Activated T-helper 1 cell treated with anti-CD3 and anti-CD28 coated beads, Interleukin-12 subunit alpha, Interleukin-12 subunit beta, Interleukin-2, Interleukin-4 antibody, amounts not matched to agents 30 ng/mL and 10 ng/mL and 1 ng/mL, durations not matched to agents 14 hours and 24 hours and 36 hours (primary cell): ENCODE results near the gene MYBPH. TPM values are rescaled to one million over a fixed set of nuclear protein-coding genes. Genes with fewer than 3 reads are reported as not detected.

Source experiments
- DNase-seq: peaks from one replicate; pipeline ENCODE4 v3.0.0; 2021; ENCODE audit warnings: low spot score
- H3K27ac Mint-ChIP-seq: one replicate; pipeline ENCODE4 v1.8.0; 2021; ENCODE audit warnings: mild to moderate bottlenecking, mixed read lengths
- H3K27me3 Mint-ChIP-seq: one replicate; pipeline ENCODE4 v1.8.0; 2022; ENCODE audit warnings: mild to moderate bottlenecking, moderate library complexity, mixed read lengths; ENCODE audit not compliant: insufficient read depth
- H3K36me3 Mint-ChIP-seq: one replicate; pipeline ENCODE4 v1.8.0; 2021; ENCODE audit warnings: low read depth, mixed read lengths
- H3K4me1 Mint-ChIP-seq: one replicate; pipeline ENCODE4 v1.8.0; 2021; ENCODE audit warnings: low read depth, mixed read lengths
- H3K4me3 Mint-ChIP-seq: one replicate; pipeline ENCODE4 v1.8.0; 2021; ENCODE audit warnings: mild to moderate bottlenecking, moderate library complexity, mixed read lengths
- H3K9me3 Mint-ChIP-seq: one replicate; pipeline ENCODE4 v1.8.0; 2021; ENCODE audit warnings: mixed read lengths
- intact Hi-C: fragments of 100-400 bp; cut with micrococcal nuclease; formaldehyde crosslinking; loops from one replicate; pipeline ENCODE4 v1.15.1; 2024
- total RNA-seq: library from RNA; stranded (reverse); gene quantifications from 2 replicates; pipeline ENCODE4 v1.2.3, GENCODE V29; 2022

Gene MYBPH
- total RNA-seq, 1 donor from 2014 or later, result not detected

DNA sequence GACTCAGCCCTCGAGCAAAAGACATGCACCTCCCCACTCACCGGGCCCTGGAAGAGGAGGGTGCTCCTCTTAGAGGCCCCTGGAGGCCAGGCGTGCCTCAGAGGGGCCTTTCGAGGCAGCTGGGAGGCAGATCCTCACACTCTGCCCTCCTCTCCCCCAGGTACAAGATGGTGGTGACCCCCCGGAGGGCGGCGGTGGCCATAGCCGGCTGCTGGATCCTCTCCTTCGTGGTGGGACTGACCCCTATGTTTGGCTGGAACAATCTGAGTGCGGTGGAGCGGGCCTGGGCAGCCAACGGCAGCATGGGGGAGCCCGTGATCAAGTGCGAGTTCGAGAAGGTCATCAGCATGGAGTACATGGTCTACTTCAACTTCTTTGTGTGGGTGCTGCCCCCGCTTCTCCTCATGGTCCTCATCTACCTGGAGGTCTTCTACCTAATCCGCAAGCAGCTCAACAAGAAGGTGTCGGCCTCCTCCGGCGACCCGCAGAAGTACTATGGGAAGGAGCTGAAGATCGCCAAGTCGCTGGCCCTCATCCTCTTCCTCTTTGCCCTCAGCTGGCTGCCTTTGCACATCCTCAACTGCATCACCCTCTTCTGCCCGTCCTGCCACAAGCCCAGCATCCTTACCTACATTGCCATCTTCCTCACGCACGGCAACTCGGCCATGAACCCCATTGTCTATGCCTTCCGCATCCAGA, 10.4 kb downstream of the MYBPH start:
- Mint-ChIP-seq H3K4me1 (no peaks in the 10 kb centered on the region), H3K27me3 (peaks cover 12% of the 10 kb centered on the region)
- no peak for DNase-seq

GRCh38 chr1:203163891-203164635, 11.6 kb downstream of the MYBPH start:
- intact Hi-C loops, result no loop called here
- H3K27me3 Mint-ChIP-seq, result peaks cover 18% of the 10 kb centered on the region
- DNase-seq, result no peak
- H3K4me1 Mint-ChIP-seq, result no peaks in the 10 kb centered on the region
- no peak overlapping the region for H3K4me3 Mint-ChIP-seq
- H3K9me3 Mint-ChIP-seq, result no peaks in the 10 kb centered on the region
- no peak overlapping the region for H3K27ac Mint-ChIP-seq
- no peaks in the 10 kb centered on the region for H3K36me3 Mint-ChIP-seq

More for the DNA sequence above, 10.4 kb downstream of the MYBPH start:
- Mint-ChIP-seq H3K27ac (no peak overlapping the region), H3K9me3 (no peaks in the 10 kb centered on the region), H3K36me3 (no peaks in the 10 kb centered on the region), H3K4me3 (no peak overlapping the region)
- intact Hi-C loops, result no loop called here

GRCh38 chr1:203162403-203162802, 13.2 kb downstream of the MYBPH start:
- Mint-ChIP-seq H3K4me1 (no peaks in the 10 kb centered on the region), H3K4me3 (no peak overlapping the region), H3K27ac (no peak overlapping the region), H3K9me3 (no peaks in the 10 kb centered on the region), H3K27me3 (peaks cover 22% of the 10 kb centered on the region), H3K36me3 (no peaks in the 10 kb centered on the region)
- intact Hi-C loops, result no loop called here
- DNase-seq, result no peak

- Mint-ChIP-seq H3K36me3 (no peaks in the 10 kb centered on the region), H3K4me3 (no peak overlapping the region), H3K27me3 (peaks cover 24% of the 10 kb centered on the region), H3K9me3 (no peaks in the 10 kb centered on the region), H3K27ac (no peak overlapping the region), H3K4me1 (no peaks in the 10 kb centered on the region)
- DNase-seq, result no peak
- intact Hi-C loops, result no loop called here
These were observed 13.9 kb downstream of the MYBPH start for GRCh38 chr1:203161703-203162102.

DNA sequence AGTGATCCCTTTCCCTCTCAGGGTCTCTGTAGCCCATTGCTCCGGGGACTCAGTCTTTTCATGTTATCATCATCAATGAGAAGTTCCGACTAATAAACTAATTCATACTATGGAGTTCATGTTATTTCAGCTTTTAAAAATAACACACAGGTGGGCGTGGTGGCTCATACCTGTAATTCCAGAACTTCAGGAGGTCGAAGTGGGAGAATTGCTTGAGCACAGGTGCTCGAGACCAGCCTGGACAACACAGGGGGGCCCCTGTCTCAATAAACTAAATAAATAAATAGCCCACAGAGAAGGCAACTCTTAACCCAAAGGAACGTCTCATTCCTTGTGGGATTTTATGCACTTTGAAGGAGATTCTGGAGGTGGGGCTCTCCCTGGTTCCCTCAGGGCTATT, 14.5 kb downstream of the MYBPH start:
- Mint-ChIP-seq H3K4me1 (no peaks in the 10 kb centered on the region), H3K9me3 (no peaks in the 10 kb centered on the region), H3K36me3 (no peaks in the 10 kb centered on the region), H3K27me3 (peaks cover 24% of the 10 kb centered on the region), H3K27ac (no peak overlapping the region), H3K4me3 (no peak overlapping the region)
- intact Hi-C loops, result no loop called here
- no peak for DNase-seq

- Mint-ChIP-seq H3K27me3 (peaks cover 19% of the 10 kb centered on the region), H3K36me3 (no peaks in the 10 kb centered on the region), H3K9me3 (no peaks in the 10 kb centered on the region), H3K4me3 (no peak overlapping the region), H3K4me1 (no peaks in the 10 kb centered on the region), H3K27ac (no peak overlapping the region)
- intact Hi-C loops, result no loop called here
- no peak for DNase-seq
These were observed 15.8 kb downstream of the MYBPH start for GRCh38 chr1:203159844-203160243.

DNA sequence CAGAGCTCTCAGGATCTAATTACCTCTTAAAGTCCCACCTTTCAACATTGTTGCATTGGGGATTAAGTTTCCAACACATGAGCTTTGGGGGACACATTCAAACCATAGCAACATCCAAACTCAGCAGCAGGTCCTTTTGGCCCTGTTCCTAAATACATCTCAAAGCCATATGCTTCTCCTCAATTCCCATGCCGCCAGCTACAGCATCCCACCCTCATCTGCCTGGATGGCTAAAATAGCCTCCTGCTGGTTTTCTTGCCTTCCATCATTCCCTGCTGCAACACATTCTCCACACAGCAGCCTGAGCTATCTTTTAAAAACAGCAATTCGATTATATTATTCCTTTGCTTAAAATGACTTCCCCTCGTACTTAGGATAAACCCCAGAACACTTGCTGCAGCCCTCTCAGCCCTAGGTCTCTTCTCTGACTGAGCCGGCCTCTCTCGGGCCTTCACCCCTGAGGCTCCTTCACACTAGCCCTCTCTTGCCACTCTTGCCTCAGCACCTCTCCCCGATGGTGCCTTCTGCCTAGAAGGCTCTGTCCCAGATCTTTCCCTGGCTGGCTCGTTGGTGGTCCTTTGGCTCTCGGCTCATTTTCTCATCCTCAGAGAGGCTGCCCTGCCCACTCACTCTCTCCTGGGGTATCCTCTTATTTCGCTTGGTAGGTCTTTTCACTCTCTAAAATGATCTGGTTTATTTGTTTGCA, 16.5 kb downstream of the MYBPH start:
- H3K9me3 Mint-ChIP-seq, result no peaks in the 10 kb centered on the region
- H3K4me1 Mint-ChIP-seq, result no peaks in the 10 kb centered on the region
- no peak overlapping the region for H3K27ac Mint-ChIP-seq
- intact Hi-C loops, result no loop called here
- H3K4me3 Mint-ChIP-seq, result no peak overlapping the region
- no peak for DNase-seq
- H3K36me3 Mint-ChIP-seq, result no peaks in the 10 kb centered on the region
- H3K27me3 Mint-ChIP-seq, result peaks cover 16% of the 10 kb centered on the region

- Mint-ChIP-seq H3K27ac (no peak overlapping the region), H3K36me3 (no peaks in the 10 kb centered on the region), H3K4me1 (no peaks in the 10 kb centered on the region), H3K27me3 (peaks cover 16% of the 10 kb centered on the region), H3K4me3 (no peak overlapping the region), H3K9me3 (no peaks in the 10 kb centered on the region)
- DNase-seq, result no peak
- intact Hi-C loops, result no loop called here
These were observed 17.2 kb downstream of the MYBPH start for GRCh38 chr1:203158423-203158822.

DNA sequence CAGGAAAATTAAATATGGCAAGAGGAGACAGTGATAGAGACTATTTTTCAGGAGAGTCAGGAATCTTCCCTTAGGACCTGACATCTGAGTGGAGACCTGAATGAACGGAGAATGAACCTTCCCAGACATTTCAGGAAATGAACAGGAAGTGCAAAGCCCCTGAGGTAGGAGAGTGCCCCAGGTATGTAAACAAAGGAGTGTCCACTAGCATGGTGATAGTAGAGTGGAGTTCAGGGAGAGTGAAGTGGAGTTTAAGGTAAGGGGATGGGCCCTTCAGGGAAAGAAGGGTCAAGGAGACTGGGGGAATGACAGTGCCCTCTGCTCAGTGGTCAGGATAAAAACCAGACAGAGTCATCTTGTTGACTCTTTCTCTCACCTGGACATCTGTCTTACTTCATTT, 19.3 kb downstream of the MYBPH start:
- no peak overlapping the region for H3K27ac Mint-ChIP-seq
- intact Hi-C loops, result no loop called here

GRCh38 chr1:203153989-203154821, 21.4 kb downstream of the MYBPH start:
- H3K9me3 Mint-ChIP-seq, result no peaks in the 10 kb centered on the region
- intact Hi-C loops, result no loop called here
- no peak overlapping the region for H3K4me3 Mint-ChIP-seq
- no peak overlapping the region for H3K27ac Mint-ChIP-seq
- no peaks in the 10 kb centered on the region for H3K36me3 Mint-ChIP-seq
- no peak for DNase-seq
- H3K4me1 Mint-ChIP-seq, result no peaks in the 10 kb centered on the region
- peaks cover 7% of the 10 kb centered on the region for H3K27me3 Mint-ChIP-seq

More for the DNA sequence above, 19.3 kb downstream of the MYBPH start:
- Mint-ChIP-seq H3K27me3 (peaks cover 13% of the 10 kb centered on the region), H3K4me1 (no peaks in the 10 kb centered on the region), H3K36me3 (no peaks in the 10 kb centered on the region), H3K9me3 (no peaks in the 10 kb centered on the region), H3K4me3 (no peak overlapping the region)
- no peak for DNase-seq

DNA sequence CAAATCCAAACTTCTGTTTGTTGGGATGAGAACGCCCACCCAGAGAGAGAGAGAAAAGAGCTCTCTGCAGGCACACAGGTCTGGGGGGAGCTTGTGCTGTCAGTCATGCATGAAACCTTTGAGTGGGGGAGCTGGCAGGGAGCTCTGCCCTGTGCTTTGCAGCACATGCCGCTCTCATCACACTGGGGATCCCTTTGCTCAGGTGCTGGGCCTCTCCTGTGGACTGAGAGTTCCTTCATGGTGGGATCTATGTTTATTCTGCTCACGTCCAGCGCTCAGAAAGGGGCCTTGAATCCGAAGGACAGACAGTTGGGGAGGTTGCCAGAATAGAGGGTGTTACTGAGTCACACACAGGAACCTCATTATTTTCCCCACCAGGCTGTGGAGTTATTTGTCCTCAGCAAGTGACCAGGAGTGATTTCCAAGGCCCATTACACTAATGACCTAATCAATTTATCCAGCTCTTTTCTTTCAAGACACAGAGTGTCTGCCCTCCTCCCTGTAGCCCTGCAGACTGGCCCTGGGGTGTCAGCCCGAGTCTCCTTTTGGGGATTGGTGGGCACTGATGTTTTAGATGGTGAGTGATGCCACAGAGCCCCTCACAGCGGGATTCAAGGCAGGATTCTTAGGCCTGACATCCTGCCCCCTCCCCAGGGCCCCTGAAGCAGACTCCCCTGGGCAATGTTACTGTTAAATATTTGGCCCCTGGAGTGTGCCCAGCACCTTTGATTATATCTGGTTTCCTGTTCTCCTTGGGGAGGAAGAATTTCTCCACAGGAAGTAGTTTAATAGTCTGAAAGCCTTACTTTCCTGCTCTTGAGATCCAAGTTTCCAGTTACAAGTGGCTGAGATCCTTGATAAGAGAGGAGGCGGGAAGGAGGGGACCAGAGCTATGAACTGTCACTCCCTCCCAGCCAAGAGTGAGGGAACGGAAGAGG, 22.3 kb downstream of the MYBPH start:
- intact Hi-C loops, result no loop called here
- DNase-seq, result no peak
- H3K4me3 Mint-ChIP-seq, result no peak overlapping the region
- no peaks in the 10 kb centered on the region for H3K36me3 Mint-ChIP-seq
- H3K4me1 Mint-ChIP-seq, result no peaks in the 10 kb centered on the region
- no peaks in the 10 kb centered on the region for H3K9me3 Mint-ChIP-seq
- peaks cover 3% of the 10 kb centered on the region for H3K27me3 Mint-ChIP-seq
- H3K27ac Mint-ChIP-seq, result no peak overlapping the region
